ENCODE measurements around the gene FJX1.
"Not testable (repeated sequence)": the region's sequence is repeated elsewhere in the genome, so short reads cannot be mapped to it uniquely, and the experiment has no call there.

The FJX1 gene

GRCh38 chr11:35641171-35641897, 23.1 kb downstream of the FJX1 start:
- DNase-seq (ENCODE audit: insufficient read length) (no peak), FAIRE-seq (no peak)
- TF ChIP-seq POLR2AphosphoS5 (IDR thresholded peaks at IDR 0.05; ENCODE audit: low read depth, low read length): no peak
- no peak for TF ChIP-seq TAF1 (IDR thresholded peaks at IDR 0.05; ENCODE audit: borderline replicate concordance, low read depth, low read length)
- TF ChIP-seq POLR2A (IDR thresholded peaks at IDR 0.05; ENCODE audit: low read depth, low read length): no peak

DNA sequence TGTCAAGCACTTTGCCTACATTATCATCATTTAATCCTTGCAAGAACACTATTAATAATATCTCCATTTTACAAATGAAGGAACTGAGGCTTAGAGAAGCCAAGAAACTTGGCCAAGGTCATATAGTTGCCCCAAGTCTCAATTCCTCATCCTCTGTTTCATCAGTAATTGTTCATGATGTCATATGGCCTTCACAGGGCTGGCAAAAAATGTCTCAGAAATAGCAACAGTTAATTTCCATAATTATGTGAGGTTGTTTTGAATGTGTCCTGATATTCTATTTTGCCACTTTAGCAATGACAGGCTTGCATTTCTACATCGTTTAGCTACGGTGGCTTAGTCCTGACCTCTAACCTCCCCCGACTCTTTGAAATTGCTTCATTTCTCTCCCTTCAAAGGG, 23.7 kb downstream of the FJX1 start:
- FAIRE-seq (peak; percentile 21), DNase-seq (ENCODE audit: insufficient read length) (no peak)
- no peak for TF ChIP-seq POLR2A (IDR thresholded peaks at IDR 0.05; ENCODE audit: low read depth, low read length)
- TF ChIP-seq POLR2AphosphoS5 (IDR thresholded peaks at IDR 0.05; ENCODE audit: low read depth, low read length): no peak
- no peak for TF ChIP-seq TAF1 (IDR thresholded peaks at IDR 0.05; ENCODE audit: borderline replicate concordance, low read depth, low read length)

- FAIRE-seq: no peak
- TF ChIP-seq TAF1 (IDR thresholded peaks at IDR 0.05; ENCODE audit: borderline replicate concordance, low read depth, low read length) (no peak), POLR2AphosphoS5 (IDR thresholded peaks at IDR 0.05; ENCODE audit: low read depth, low read length) (no peak), POLR2A (IDR thresholded peaks at IDR 0.05; ENCODE audit: low read depth, low read length) (no peak)
- no peak for DNase-seq (ENCODE audit: insufficient read length)
Measured at GRCh38 chr11:35647421-35648093, 29.3 kb downstream of the FJX1 start.

- no peak for DNase-seq (ENCODE audit: insufficient read length)
- peak; percentile 33 for FAIRE-seq
- no peak for TF ChIP-seq TAF1 (IDR thresholded peaks at IDR 0.05; ENCODE audit: borderline replicate concordance, low read depth, low read length)
- TF ChIP-seq POLR2AphosphoS5 (IDR thresholded peaks at IDR 0.05; ENCODE audit: low read depth, low read length): no peak
- TF ChIP-seq POLR2A (IDR thresholded peaks at IDR 0.05; ENCODE audit: low read depth, low read length): no peak
Measured at GRCh38 chr11:35650006-35650405, 31.7 kb downstream of the FJX1 start.

GRCh38 chr11:35650467-35650866, 32.2 kb downstream of the FJX1 start:
- DNase-seq (ENCODE audit: insufficient read length) (no peak), FAIRE-seq (no peak)
- no peak for TF ChIP-seq TAF1 (IDR thresholded peaks at IDR 0.05; ENCODE audit: borderline replicate concordance, low read depth, low read length)
- no peak for TF ChIP-seq POLR2AphosphoS5 (IDR thresholded peaks at IDR 0.05; ENCODE audit: low read depth, low read length)
- no peak for TF ChIP-seq POLR2A (IDR thresholded peaks at IDR 0.05; ENCODE audit: low read depth, low read length)

DNA sequence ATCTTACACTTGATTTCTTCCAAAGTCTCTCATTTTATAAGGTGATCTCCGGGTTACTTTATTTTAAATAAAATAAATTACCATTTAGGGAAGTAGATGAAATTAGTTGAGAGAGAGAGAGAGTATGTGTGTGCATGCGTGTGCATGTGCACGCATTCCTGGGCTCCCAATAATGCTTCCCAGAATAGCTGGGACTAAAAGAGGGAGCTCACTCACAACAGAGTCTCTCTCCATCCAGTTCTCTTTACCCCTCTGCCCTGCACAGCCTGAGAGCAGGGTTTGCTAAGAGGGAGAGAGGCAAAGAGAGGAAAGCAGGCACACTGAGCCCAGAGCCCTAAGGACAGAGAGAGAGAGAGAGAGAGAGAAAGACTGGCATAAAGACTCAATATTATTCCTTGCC, 33.0 kb downstream of the FJX1 start:
- TF ChIP-seq POLR2A (IDR thresholded peaks at IDR 0.05; ENCODE audit: low read depth, low read length) (no peak), TAF1 (IDR thresholded peaks at IDR 0.05; ENCODE audit: borderline replicate concordance, low read depth, low read length) (no peak), POLR2AphosphoS5 (IDR thresholded peaks at IDR 0.05; ENCODE audit: low read depth, low read length) (no peak)
- DNase-seq (ENCODE audit: insufficient read length) (no peak), FAIRE-seq (no peak)

- not testable (repeated sequence) for FAIRE-seq; DNase-seq (ENCODE audit: insufficient read length)
Measured at GRCh38 chr11:35652786-35653185, 34.5 kb downstream of the FJX1 start.

DNA sequence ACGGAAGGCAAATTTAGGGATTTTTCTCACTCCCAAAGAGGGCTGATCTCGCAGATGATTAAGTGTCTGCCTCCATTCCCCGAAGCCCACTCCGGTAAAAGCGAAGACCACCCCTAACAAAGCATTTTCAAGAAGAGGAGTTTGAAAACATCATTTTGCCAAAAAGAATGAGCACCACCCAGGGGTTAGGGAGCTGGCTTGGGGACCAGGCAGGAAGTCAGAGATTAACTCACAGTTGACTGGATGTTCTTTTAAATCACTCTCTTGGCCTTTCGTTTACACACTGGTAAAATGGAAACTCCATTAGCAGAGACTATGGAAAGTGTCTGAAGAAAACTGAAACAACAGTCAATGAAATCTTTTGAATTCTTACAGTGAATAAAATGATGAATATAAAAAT, 36.5 kb downstream of the FJX1 start:
- TF ChIP-seq POLR2A (IDR thresholded peaks at IDR 0.05; ENCODE audit: low read depth, low read length) (no peak), POLR2AphosphoS5 (IDR thresholded peaks at IDR 0.05; ENCODE audit: low read depth, low read length) (no peak), TAF1 (IDR thresholded peaks at IDR 0.05; ENCODE audit: borderline replicate concordance, low read depth, low read length) (no peak)
- no peak for FAIRE-seq
- no peak for DNase-seq (ENCODE audit: insufficient read length)

DNA sequence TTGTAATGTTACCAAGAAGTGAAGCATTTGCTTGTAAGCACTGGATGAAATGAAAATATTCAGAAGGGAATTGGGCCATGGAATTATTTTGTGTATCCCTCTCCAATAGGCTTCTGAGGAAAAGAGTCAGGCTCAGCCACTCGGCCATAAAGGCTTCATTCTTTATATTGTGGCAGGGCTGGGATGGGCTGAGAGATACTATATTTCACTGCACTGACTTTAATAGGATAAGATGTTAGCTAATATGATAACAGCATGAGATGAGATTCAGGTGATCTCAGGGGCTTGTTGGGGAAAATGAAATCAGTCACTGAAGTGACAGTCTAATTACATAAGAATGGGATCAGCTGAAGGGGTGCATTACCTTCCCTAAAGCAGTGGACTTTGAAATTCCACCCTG, 37.0 kb downstream of the FJX1 start:
- no peak for FAIRE-seq
- no peak for TF ChIP-seq TAF1 (IDR thresholded peaks at IDR 0.05; ENCODE audit: borderline replicate concordance, low read depth, low read length)
- no peak for TF ChIP-seq POLR2A (IDR thresholded peaks at IDR 0.05; ENCODE audit: low read depth, low read length)
- no peak for TF ChIP-seq POLR2AphosphoS5 (IDR thresholded peaks at IDR 0.05; ENCODE audit: low read depth, low read length)
- DNase-seq (ENCODE audit: insufficient read length): no peak

DNA sequence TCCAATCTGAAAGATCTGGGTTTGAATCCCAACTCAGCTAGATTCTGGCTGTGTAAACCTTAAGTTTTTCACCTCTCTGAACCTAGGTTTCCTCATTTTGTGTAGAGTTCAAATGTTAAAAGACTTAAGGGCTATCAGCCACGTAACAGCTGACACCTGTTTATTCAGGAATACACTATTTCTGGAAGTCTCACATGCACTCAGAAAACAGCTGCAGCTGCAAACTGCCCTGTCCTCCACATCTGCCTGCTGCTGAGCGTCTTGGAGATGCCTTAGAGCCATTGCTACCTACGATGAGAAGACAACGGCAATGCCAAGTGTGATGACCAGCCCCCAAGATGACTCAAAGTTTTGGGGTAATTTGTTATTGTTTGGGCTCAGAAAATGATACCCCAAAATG, 37.6 kb downstream of the FJX1 start:
- no peak for TF ChIP-seq TAF1 (IDR thresholded peaks at IDR 0.05; ENCODE audit: borderline replicate concordance, low read depth, low read length)
- no peak for TF ChIP-seq POLR2AphosphoS5 (IDR thresholded peaks at IDR 0.05; ENCODE audit: low read depth, low read length)
- TF ChIP-seq POLR2A (IDR thresholded peaks at IDR 0.05; ENCODE audit: low read depth, low read length): no peak
- FAIRE-seq (peak; percentile 53), DNase-seq (ENCODE audit: insufficient read length) (no peak)

DNA sequence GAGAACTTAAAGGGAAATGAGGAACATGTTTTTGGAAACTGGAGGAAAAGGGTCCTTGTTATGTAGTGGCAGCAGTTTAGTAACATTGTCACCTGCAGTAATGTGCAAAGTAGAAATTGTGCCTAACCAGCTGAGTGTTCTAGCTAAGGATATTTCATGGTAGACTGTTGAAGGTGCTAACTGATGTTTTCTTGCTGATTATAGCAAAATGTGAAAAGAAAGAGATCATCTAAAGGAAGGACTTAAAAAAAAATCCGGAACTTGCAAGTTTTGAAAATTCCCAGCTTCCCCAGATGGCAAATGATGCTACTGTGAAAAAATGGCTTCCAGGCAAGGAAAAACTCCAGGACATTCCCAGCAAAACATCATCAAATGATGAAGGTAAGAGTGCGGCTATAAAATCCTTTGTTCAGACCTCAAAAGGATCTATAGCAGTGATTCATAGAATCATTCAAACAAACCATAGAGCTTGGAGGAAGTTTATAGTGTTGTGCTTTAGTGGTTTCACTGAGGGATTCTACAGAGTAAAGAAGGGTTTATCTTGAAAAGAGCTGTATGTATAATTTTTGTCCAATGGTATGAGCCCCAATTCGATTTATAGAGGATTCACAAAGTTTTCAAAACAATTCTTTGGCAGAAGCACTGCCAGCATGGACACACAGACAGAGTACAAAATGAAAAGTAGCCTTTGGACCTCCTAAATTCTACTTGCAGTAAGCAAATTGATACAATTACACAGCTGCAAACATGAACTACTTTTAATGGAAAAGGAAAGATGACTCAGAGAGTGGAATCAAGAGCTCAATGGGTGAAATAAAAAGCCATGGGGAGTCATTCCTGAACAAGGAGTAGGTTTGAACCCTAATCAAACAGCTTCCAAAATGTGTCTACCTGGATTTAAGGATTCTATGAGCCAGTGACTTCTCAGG, 40.0 kb downstream of the FJX1 start:
- TF ChIP-seq POLR2A (IDR thresholded peaks at IDR 0.05; ENCODE audit: low read depth, low read length) (no peak), POLR2AphosphoS5 (IDR thresholded peaks at IDR 0.05; ENCODE audit: low read depth, low read length) (no peak), TAF1 (IDR thresholded peaks at IDR 0.05; ENCODE audit: borderline replicate concordance, low read depth, low read length) (no peak)
- DNase-seq (ENCODE audit: insufficient read length) (no peak), FAIRE-seq (no peak)

Measured in GM12892 (cell line).